NAMALWA (cell line): Measurements from ENCODE around the gene KLB.
"Not testable (repeated sequence)": the region's sequence is repeated elsewhere in the genome, so short reads cannot be mapped to it uniquely, and the experiment has no call there.

Experiments used
- DNase-seq: peaks from one replicate; pipeline ENCODE4 v3.0.0-alpha.2; 2015; ENCODE audit warnings: low spot score

Gene KLB

GRCh38 chr4:39406763-39407583 is at the start of gene KLB:
Gene KLB (plus strand): TSS chr4:39406930. CDS start chr4:39406950, 20 bp downstream.
- DNase-seq, result no peak

GRCh38 chr4:39357002-39357401 is 49.7 kb upstream of the KLB start:
- peak; percentile 67 for DNase-seq

GRCh38 chr4:39360611-39361010 is 46.1 kb upstream of the KLB start:
- DNase-seq, result peak; percentile 75

- DNase-seq, result peak; percentile 18
These were observed 43.9 kb upstream of the KLB start for GRCh38 chr4:39362827-39363226.

- peak; percentile 71 for DNase-seq
These were observed 42.8 kb upstream of the KLB start for GRCh38 chr4:39363773-39364393.

- DNase-seq, result peak; percentile 52
These were observed 41.4 kb upstream of the KLB start for GRCh38 chr4:39365360-39365759.

- peak; percentile 97 for DNase-seq
These were observed 40.6 kb upstream of the KLB start, which contains the start of gene RFC1 for GRCh38 chr4:39365830-39366771. Gene RFC1 (minus strand): TSS chr4:39366362. CDS start chr4:39366241, 121 bp downstream.

- peak; percentile 26 for DNase-seq
These were observed 39.6 kb upstream of the KLB start for GRCh38 chr4:39367166-39367565.

GRCh38 chr4:39369301-39369700 is 37.4 kb upstream of the KLB start:
- DNase-seq, result no peak

- DNase-seq, result not testable (repeated sequence)
These were observed 35.5 kb upstream of the KLB start for GRCh38 chr4:39371209-39371608.

- DNase-seq, result no peak
These were observed 31.3 kb upstream of the KLB start for GRCh38 chr4:39375478-39375877.

- DNase-seq, result no peak
These were observed 23.0 kb upstream of the KLB start for GRCh38 chr4:39383690-39384089.

GRCh38 chr4:39384563-39384962 is 22.2 kb upstream of the KLB start:
- DNase-seq, result no peak

GRCh38 chr4:39390603-39391002 is 16.1 kb upstream of the KLB start:
- no peak for DNase-seq

GRCh38 chr4:39394706-39395105 is 12.0 kb upstream of the KLB start:
- DNase-seq, result no peak

GRCh38 chr4:39401640-39402039 is 5.1 kb upstream of the KLB start:
- not testable (repeated sequence) for DNase-seq

- DNase-seq, result no peak
These were observed 805 bp downstream of the KLB start for GRCh38 chr4:39407584-39407885.

GRCh38 chr4:39410415-39410814 is 3.7 kb downstream of the KLB start:
- peak; percentile 13 for DNase-seq

GRCh38 chr4:39411561-39411960 is 4.8 kb downstream of the KLB start:
- DNase-seq, result not testable (repeated sequence)

GRCh38 chr4:39415678-39416283 is 9.1 kb downstream of the KLB start:
- no peak for DNase-seq

GRCh38 chr4:39422247-39422646 is 15.5 kb downstream of the KLB start:
- DNase-seq, result no peak

GRCh38 chr4:39425297-39425696 is 18.6 kb downstream of the KLB start:
- DNase-seq, result not testable (repeated sequence)
